ENCODE results near the gene TYW3.

Gene TYW3

GRCh38 chr1:74732960-74733603 lies at the start of gene TYW3, which contains the start of gene CRYZ:
Gene TYW3 (plus strand): TSS chr1:74733152. CDS start chr1:74733245, 93 bp downstream.
Gene CRYZ (minus strand): TSS chr1:74733050. CDS start chr1:74724821, 8,229 bp downstream.
- TF ChIP-seq CTCF (conservative IDR thresholded peaks at IDR 0.05; ENCODE audit: low read depth) = no peak
- DNase-seq (ENCODE audit: low spot score) = peak; percentile 70
- H3K27ac ChIP-seq = peak within 1 kb of the TSS; percentile 91
- POLR2A ChIA-PET (ENCODE audit: low non-redundant PET) = no interaction called here
- CTCF ChIA-PET = interaction anchor here (0.7 to 1.1 kb wide), 3 partner anchors 27 to 719 kb away, joined by 3 to 5 read pairs (median 5); no protein-coding TSS in a partner anchor

GRCh38 chr1:74683656-74684055 lies 49.3 kb upstream of the TYW3 start:
- no peak for TF ChIP-seq CTCF (conservative IDR thresholded peaks at IDR 0.05; ENCODE audit: low read depth)
- ChIA-PET POLR2A (ENCODE audit: low non-redundant PET) (no interaction called here), CTCF (no interaction called here)
- DNase-seq (ENCODE audit: low spot score) = no peak
- no peak overlapping the region for H3K27ac ChIP-seq

- POLR2A ChIA-PET (ENCODE audit: low non-redundant PET) = no interaction called here
- H3K27ac ChIP-seq = no peak overlapping the region
- CTCF ChIA-PET = no interaction called here
- DNase-seq (ENCODE audit: low spot score) = no peak
- TF ChIP-seq CTCF (conservative IDR thresholded peaks at IDR 0.05; ENCODE audit: low read depth) = no peak
Observed at GRCh38 chr1:74684301-74684700, 48.7 kb upstream of the TYW3 start.

- DNase-seq (ENCODE audit: low spot score) = no peak
- CTCF ChIA-PET = interaction anchor here (0.6 kb wide), 1 partner anchor 1641 kb away, joined by 3 read pairs; no protein-coding TSS in a partner anchor
- POLR2A ChIA-PET (ENCODE audit: low non-redundant PET) = no interaction called here
- no peak overlapping the region for H3K27ac ChIP-seq
- TF ChIP-seq CTCF (conservative IDR thresholded peaks at IDR 0.05; ENCODE audit: low read depth) = no peak
Observed at GRCh38 chr1:74686928-74687327, 46.0 kb upstream of the TYW3 start.

GRCh38 chr1:74689621-74690363 lies 43.2 kb upstream of the TYW3 start:
- POLR2A ChIA-PET (ENCODE audit: low non-redundant PET) = no interaction called here
- DNase-seq (ENCODE audit: low spot score) = peak; percentile 20
- H3K27ac ChIP-seq = no peak overlapping the region
- CTCF ChIA-PET = interaction anchor here (0.6 to 1.0 kb wide), 10 partner anchors 9 to 1562 kb away, joined by 3 to 5 read pairs (median 3); no protein-coding TSS in a partner anchor
- TF ChIP-seq CTCF (conservative IDR thresholded peaks at IDR 0.05; ENCODE audit: low read depth) = peak; percentile 79

GRCh38 chr1:74690364-74690696 lies 42.6 kb upstream of the TYW3 start:
- POLR2A ChIA-PET (ENCODE audit: low non-redundant PET) = no interaction called here
- TF ChIP-seq CTCF (conservative IDR thresholded peaks at IDR 0.05; ENCODE audit: low read depth) = no peak
- no peak overlapping the region for H3K27ac ChIP-seq
- CTCF ChIA-PET = interaction anchor here (0.6 to 1.0 kb wide), 4 partner anchors 8 to 1001 kb away, joined by 3 to 5 read pairs (median 3); no protein-coding TSS in a partner anchor
- no peak for DNase-seq (ENCODE audit: low spot score)
